GM21619 (cell line): Measurements from ENCODE around the gene RHOV.
"Not testable (repeated sequence)": the region's sequence is repeated elsewhere in the genome, so short reads cannot be mapped to it uniquely, and the experiment has no call there.

Experiments used
- ATAC-seq: cut with Tn5 transposase; IDR thresholded peaks from one replicate; pipeline ENCODE4 v1.9.1; 2021; ENCODE audit not compliant: unreplicated experiment

RHOV gene

GRCh38 chr15:40875991-40876730, 2.1 kb upstream of the RHOV start:
- ATAC-seq, result no peak

GRCh38 chr15:40872791-40873693, 992 bp downstream of the RHOV start:
- no peak for ATAC-seq

GRCh38 chr15:40871749-40872617, 2.1 kb downstream of the RHOV start:
- no peak for ATAC-seq

- ATAC-seq, result no peak
These were observed 3.3 kb downstream of the RHOV start for GRCh38 chr15:40870716-40871115.

- ATAC-seq, result no peak
These were observed 4.3 kb downstream of the RHOV start for GRCh38 chr15:40869686-40870085.

GRCh38 chr15:40867199-40867598, 6.8 kb downstream of the RHOV start:
- no peak for ATAC-seq

GRCh38 chr15:40863660-40864270, 10.3 kb downstream of the RHOV start:
- ATAC-seq, result no peak

GRCh38 chr15:40861147-40861546, 12.9 kb downstream of the RHOV start:
- ATAC-seq, result not testable (repeated sequence)

- ATAC-seq, result no peak
These were observed 14.7 kb downstream of the RHOV start for GRCh38 chr15:40859206-40859851.

GRCh38 chr15:40858706-40859105, 15.3 kb downstream of the RHOV start:
- ATAC-seq, result no peak

- ATAC-seq, result peak; percentile 54
These were observed 16.3 kb downstream of the RHOV start for GRCh38 chr15:40857601-40858341.

GRCh38 chr15:40856746-40857145, 17.3 kb downstream of the RHOV start:
- ATAC-seq, result no peak

- ATAC-seq, result no peak
These were observed 18.3 kb downstream of the RHOV start for GRCh38 chr15:40855706-40856234.

- no peak for ATAC-seq
These were observed 19.9 kb downstream of the RHOV start for GRCh38 chr15:40854161-40854560.

GRCh38 chr15:40853241-40853890, 20.7 kb downstream of the RHOV start:
- no peak for ATAC-seq

GRCh38 chr15:40852529-40852928, 21.5 kb downstream of the RHOV start:
- no peak for ATAC-seq

- ATAC-seq, result no peak
These were observed 23.4 kb downstream of the RHOV start for GRCh38 chr15:40850576-40851112.

- peak; percentile 59 for ATAC-seq
These were observed 26.6 kb downstream of the RHOV start for GRCh38 chr15:40847223-40847961.
